Neural progenitor cell (in vitro differentiated cells): ENCODE data around the gene EHBP1. TPM values are rescaled to one million over a fixed set of nuclear protein-coding genes. Genes with fewer than 3 reads are reported as not detected.

Experiments
- DNase-seq: peaks from one replicate; pipeline ENCODE4 v3.0.0-alpha.2; 2016; ENCODE audit warnings: low spot score
- H2AFZ ChIP-seq: fragments of 200-600 bp; sonication (generic); replicated peaks from 2 replicates; pipeline ENCODE4 v1.6.1; 2016; ENCODE audit warnings: antibody characterized with exemption
- H3F3A ChIP-seq: fragments of 200-600 bp; sonication (generic); 2 replicates; pipeline ENCODE4 v1.6.1; 2016; ENCODE audit warnings: antibody characterized with exemption, low read depth
- H3K27ac ChIP-seq: fragments of 200-600 bp; sonication (generic); 2 replicates; pipeline ENCODE4 v1.5.1; 2016; ENCODE audit warnings: mild to moderate bottlenecking
- H3K27me3 ChIP-seq: fragments of 200-600 bp; sonication (generic); 2 replicates; pipeline ENCODE4 v1.6.1; 2016; ENCODE audit warnings: mild to moderate bottlenecking, moderate library complexity
- H3K36me3 ChIP-seq: fragments of 200-600 bp; sonication (generic); 2 replicates; pipeline ENCODE4 v1.5.1; 2016
- H3K4me1 ChIP-seq: fragments of 200-600 bp; sonication (generic); 2 replicates; pipeline ENCODE4 v1.6.1; 2016; ENCODE audit warnings: mixed run types
- H3K4me2 ChIP-seq: fragments of 200-600 bp; sonication (generic); 2 replicates; pipeline ENCODE4 v1.6.1; 2016
- H3K4me3 ChIP-seq: fragments of 200-600 bp; sonication (generic); 2 replicates; pipeline ENCODE4 v1.5.1; 2016
- H3K79me2 ChIP-seq: fragments of 200-600 bp; sonication (generic); 2 replicates; pipeline ENCODE4 v1.6.1; 2016; ENCODE audit warnings: low read depth
- H3K9ac ChIP-seq: fragments of 200-600 bp; sonication (generic); 2 replicates; pipeline ENCODE4 v1.6.1; 2016
- H3K9me3 ChIP-seq: fragments of 200-600 bp; sonication (generic); 2 replicates; pipeline ENCODE4 v1.5.1; 2016; ENCODE audit warnings: low read depth
- H4K20me1 ChIP-seq: fragments of 200-600 bp; sonication (generic); 2 replicates; pipeline ENCODE4 v1.6.1; 2016; ENCODE audit warnings: low read depth
- H3K27ac Mint-ChIP-seq: 3 replicates; pipeline ENCODE4 v1.8.0; 2021; ENCODE audit warnings: mixed read lengths
- H3K27me3 Mint-ChIP-seq: 2 replicates; pipeline ENCODE4 v1.8.0; 2022; ENCODE audit warnings: low read depth, mild to moderate bottlenecking, inconsistent platforms, moderate library complexity, mixed read lengths; ENCODE audit not compliant: insufficient read depth
- H3K36me3 Mint-ChIP-seq: 3 replicates; pipeline ENCODE4 v1.8.0; 2021; ENCODE audit warnings: mixed read lengths
- H3K4me1 Mint-ChIP-seq: 3 replicates; pipeline ENCODE4 v1.8.0; 2021; ENCODE audit warnings: mixed read lengths
- H3K4me3 Mint-ChIP-seq: 3 replicates; pipeline ENCODE4 v1.8.0; 2021; ENCODE audit warnings: mild to moderate bottlenecking, moderate library complexity, mixed read lengths
- H3K9me3 Mint-ChIP-seq: 3 replicates; pipeline ENCODE4 v1.8.0; 2020; ENCODE audit warnings: mixed read lengths
- CTCF ChIP-seq: fragments of 200-600 bp; sonication (generic); IDR thresholded peaks from 2 replicates; pipeline ENCODE4 v1.5.1; 2017; ENCODE audit warnings: antibody characterized with exemption, mild to moderate bottlenecking
- EZH2 ChIP-seq: fragments of 200-600 bp; sonication (generic); IDR thresholded peaks from 2 replicates; pipeline ENCODE4 v1.6.1; 2017; ENCODE audit warnings: antibody characterized with exemption, mild to moderate bottlenecking, moderate library complexity
- EZH2phosphoT487 ChIP-seq: fragments of 200-600 bp; sonication (generic); IDR thresholded peaks from 2 replicates; pipeline ENCODE4 v1.6.1; 2017; ENCODE audit warnings: antibody characterized with exemption
- total RNA-seq: library from RNA; depleted of rRNA; stranded (reverse); fragments of >200 nt; gene quantifications from 2 replicates; pipeline ENCODE4 v1.2.3, GENCODE V29; 2015; ENCODE audit warnings: low replicate concordance

The EHBP1 gene
- total RNA-seq, 1 donor from 2014 or later = 65.8 TPM

DNA sequence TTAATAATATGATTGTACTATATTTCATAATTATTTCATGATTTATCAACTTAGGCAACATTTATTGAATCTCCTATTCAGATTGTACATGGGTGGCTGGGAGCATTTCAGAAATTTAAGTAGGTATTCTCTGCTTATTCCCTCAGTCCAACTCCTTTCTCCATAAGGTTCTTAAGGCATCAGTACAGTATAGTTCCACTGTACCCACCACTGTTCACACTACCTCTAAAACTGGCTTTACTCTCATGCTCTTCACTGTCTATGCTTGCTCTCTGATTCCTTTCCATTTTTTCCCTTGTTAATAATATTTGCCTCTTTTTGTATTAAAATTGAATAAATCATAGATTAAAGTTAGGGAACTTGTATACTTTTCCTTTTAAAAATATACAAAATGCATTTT, 89.8 kb downstream of the EHBP1 start:
- no peaks in the 10 kb centered on the region for H4K20me1 ChIP-seq
- H3K9me3 Mint-ChIP-seq = no peaks in the 10 kb centered on the region

DNA sequence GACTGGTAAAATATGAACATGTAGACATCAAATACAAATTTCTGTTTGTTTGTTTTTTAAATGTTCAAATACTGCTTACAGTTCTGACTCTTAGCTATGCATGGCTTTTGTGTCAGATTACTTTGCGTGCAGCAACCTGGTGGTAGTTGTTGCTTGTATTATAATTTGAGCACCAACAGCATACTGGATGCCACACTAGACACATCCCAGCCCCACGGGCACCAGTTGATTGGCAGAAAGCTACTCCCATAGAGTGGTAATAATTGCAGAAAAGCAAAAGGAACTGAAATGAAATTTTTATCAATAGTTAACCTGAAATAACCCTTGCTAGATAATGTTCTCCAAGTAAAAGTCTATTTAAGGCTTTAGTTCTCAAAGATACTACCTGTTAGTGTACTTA, 91.6 kb downstream of the EHBP1 start:
- no peak for TF ChIP-seq EZH2
- no peak for TF ChIP-seq CTCF
- no peak for TF ChIP-seq EZH2phosphoT487
- no peaks in the 10 kb centered on the region for H4K20me1 ChIP-seq
- no peak overlapping the region for H3K9ac ChIP-seq
- no peaks in the 10 kb centered on the region for H3K36me3 ChIP-seq
- H3K27ac Mint-ChIP-seq = no peak overlapping the region
- no peaks in the 10 kb centered on the region for H3K27me3 ChIP-seq
- peaks cover 4% of the 10 kb centered on the region for H3K4me1 Mint-ChIP-seq
- DNase-seq = no peak
- no peak overlapping the region for H3K4me3 Mint-ChIP-seq
- no peaks in the 10 kb centered on the region for H3K27me3 Mint-ChIP-seq
- H3K4me1 ChIP-seq = no peaks in the 10 kb centered on the region
- H3K79me2 ChIP-seq = peaks cover 2% of the 10 kb centered on the region
- H3K9me3 ChIP-seq = no peaks in the 10 kb centered on the region
- H3K4me3 ChIP-seq = no peak overlapping the region
- no peaks in the 10 kb centered on the region for H3F3A ChIP-seq
- no peak overlapping the region for H3K27ac ChIP-seq
- H2AFZ ChIP-seq = no peak overlapping the region
- H3K9me3 Mint-ChIP-seq = no peaks in the 10 kb centered on the region
- peaks cover 2% of the 10 kb centered on the region for H3K36me3 Mint-ChIP-seq
- H3K4me2 ChIP-seq = no peak overlapping the region

More for the DNA sequence above, 89.8 kb downstream of the EHBP1 start:
- Mint-ChIP-seq H3K36me3 (peaks cover 2% of the 10 kb centered on the region), H3K27ac (no peak overlapping the region), H3K4me1 (peaks cover 4% of the 10 kb centered on the region), H3K27me3 (no peaks in the 10 kb centered on the region), H3K4me3 (no peak overlapping the region)
- no peaks in the 10 kb centered on the region for H3K36me3 ChIP-seq
- TF ChIP-seq EZH2phosphoT487 (no peak), CTCF (no peak), EZH2 (no peak)
- H3K4me1 ChIP-seq = no peaks in the 10 kb centered on the region
- DNase-seq = no peak
- no peak overlapping the region for H3K4me3 ChIP-seq
- H3K9ac ChIP-seq = no peak overlapping the region
- H3K79me2 ChIP-seq = peaks cover 1% of the 10 kb centered on the region
- H3K4me2 ChIP-seq = no peak overlapping the region
- no peaks in the 10 kb centered on the region for H3K9me3 ChIP-seq
- H3K27ac ChIP-seq = no peak overlapping the region
- H3K27me3 ChIP-seq = no peaks in the 10 kb centered on the region
- no peaks in the 10 kb centered on the region for H3F3A ChIP-seq
- no peak overlapping the region for H2AFZ ChIP-seq

- H3K4me2 ChIP-seq = no peak overlapping the region
- H3K27ac ChIP-seq = no peak overlapping the region
- H3K36me3 Mint-ChIP-seq = peaks cover 4% of the 10 kb centered on the region
- no peaks in the 10 kb centered on the region for H4K20me1 ChIP-seq
- no peaks in the 10 kb centered on the region for H3K27me3 ChIP-seq
- H3K9me3 ChIP-seq = no peaks in the 10 kb centered on the region
- no peaks in the 10 kb centered on the region for H3K36me3 ChIP-seq
- TF ChIP-seq CTCF = no peak
- TF ChIP-seq EZH2 = no peak
- TF ChIP-seq EZH2phosphoT487 = no peak
- H3K4me3 Mint-ChIP-seq = no peak overlapping the region
- no peak overlapping the region for H3K27ac Mint-ChIP-seq
- no peaks in the 10 kb centered on the region for H3K4me1 ChIP-seq
- no peaks in the 10 kb centered on the region for H3K4me1 Mint-ChIP-seq
- no peaks in the 10 kb centered on the region for H3K27me3 Mint-ChIP-seq
- peaks cover 2% of the 10 kb centered on the region for H3K79me2 ChIP-seq
- no peaks in the 10 kb centered on the region for H3F3A ChIP-seq
- DNase-seq = no peak
- H3K9me3 Mint-ChIP-seq = no peaks in the 10 kb centered on the region
- no peak overlapping the region for H3K9ac ChIP-seq
- no peak overlapping the region for H2AFZ ChIP-seq
- H3K4me3 ChIP-seq = no peak overlapping the region
These were observed 95.1 kb downstream of the EHBP1 start for GRCh38 chr2:62800618-62801017.

- Histone ChIP-seq H3K27me3 (no peaks in the 10 kb centered on the region), H4K20me1 (no peaks in the 10 kb centered on the region), H3K27ac (no peak overlapping the region), H3K36me3 (no peaks in the 10 kb centered on the region), H3F3A (no peaks in the 10 kb centered on the region), H3K4me2 (no peak overlapping the region), H3K4me1 (no peaks in the 10 kb centered on the region), H3K79me2 (peaks cover 2% of the 10 kb centered on the region), H3K4me3 (no peak overlapping the region), H2AFZ (no peak overlapping the region), H3K9me3 (no peaks in the 10 kb centered on the region), H3K9ac (no peak overlapping the region)
- Mint-ChIP-seq H3K9me3 (peaks cover 1% of the 10 kb centered on the region), H3K4me3 (no peak overlapping the region), H3K36me3 (peaks cover 4% of the 10 kb centered on the region), H3K4me1 (no peaks in the 10 kb centered on the region), H3K27me3 (no peaks in the 10 kb centered on the region), H3K27ac (no peak overlapping the region)
- DNase-seq = no peak
- TF ChIP-seq CTCF = no peak
- TF ChIP-seq EZH2 = no peak
- TF ChIP-seq EZH2phosphoT487 = no peak
These were observed 95.6 kb downstream of the EHBP1 start for GRCh38 chr2:62801110-62801509.
